H9 (cell line): ENCODE results near the gene SPATA6L. TPM values are rescaled to one million over a fixed set of nuclear protein-coding genes. Genes with fewer than 3 reads are reported as not detected.

Source experiments
- DNase-seq: peaks from one replicate; pipeline ENCODE4 v3.0.0-alpha.2; 2017
- H2AFZ ChIP-seq: one replicate; pipeline ENCODE4 v1.6.1; 2013; ENCODE audit warnings: mild to moderate bottlenecking, low read length, control low read depth, moderate library complexity
- H2AK5ac ChIP-seq: 2 replicates; pipeline ENCODE4 v1.6.1; 2013; ENCODE audit warnings: low read length, control low read depth, mixed read lengths; ENCODE audit not compliant: insufficient read length
- H2BK120ac ChIP-seq: one replicate; pipeline ENCODE4 v1.6.1; 2013; ENCODE audit warnings: low read depth, mild to moderate bottlenecking, low read length, control low read depth, inconsistent platforms; ENCODE audit not compliant: poor library complexity, severe bottlenecking
- H2BK12ac ChIP-seq: 2 replicates; pipeline ENCODE4 v1.6.1; 2013; ENCODE audit warnings: low read length, control low read depth, mixed read lengths, low read depth; ENCODE audit not compliant: insufficient read length
- H2BK15ac ChIP-seq: 2 replicates; pipeline ENCODE4 v1.6.1; 2013; ENCODE audit warnings: low read depth, low read length, control low read depth
- H2BK20ac ChIP-seq: one replicate; pipeline ENCODE4 v1.6.1; 2013; ENCODE audit warnings: low read depth, mild to moderate bottlenecking, low read length, control low read depth, inconsistent platforms; ENCODE audit not compliant: poor library complexity, severe bottlenecking
- H2BK5ac ChIP-seq: 2 replicates; pipeline ENCODE4 v1.6.1; 2013; ENCODE audit warnings: low read length, control low read depth, mixed read lengths; ENCODE audit not compliant: insufficient read length
- H3K14ac ChIP-seq: 2 replicates; pipeline ENCODE4 v1.6.1; 2013; ENCODE audit warnings: low read length, control low read depth; ENCODE audit not compliant: insufficient read depth
- H3K18ac ChIP-seq: 2 replicates; pipeline ENCODE4 v1.6.1; 2013; ENCODE audit warnings: low read depth, mild to moderate bottlenecking, mixed read lengths, low read length, control low read depth; ENCODE audit not compliant: insufficient read length
- H3K23ac ChIP-seq: 2 replicates; pipeline ENCODE4 v1.6.1; 2013; ENCODE audit warnings: low read length, control low read depth, mixed read lengths, low read depth; ENCODE audit not compliant: insufficient read length
- H3K23me2 ChIP-seq: 2 replicates; pipeline ENCODE4 v1.6.1; 2013; ENCODE audit warnings: low read depth, mild to moderate bottlenecking, mixed read lengths, low read length, control low read depth; ENCODE audit not compliant: insufficient read length, poor library complexity, severe bottlenecking
- H3K27ac ChIP-seq: 2 replicates; pipeline ENCODE4 v1.5.1; 2013; ENCODE audit warnings: low read length, control low read depth, mixed read lengths, low read depth; ENCODE audit not compliant: insufficient read length
- H3K27me3 ChIP-seq: 2 replicates; pipeline ENCODE4 v1.6.1; 2013; ENCODE audit warnings: low read length, control low read depth, inconsistent platforms; ENCODE audit not compliant: insufficient read depth
- H3K4ac ChIP-seq: 2 replicates; pipeline ENCODE4 v1.6.1; 2013; ENCODE audit warnings: low read depth, mild to moderate bottlenecking, control low read depth, inconsistent platforms, low read length, moderate library complexity
- H3K4me1 ChIP-seq: 2 replicates; pipeline ENCODE4 v1.6.1; 2013; ENCODE audit warnings: low read length, control low read depth, inconsistent platforms; ENCODE audit not compliant: insufficient read depth
- H3K4me2 ChIP-seq: 2 replicates; pipeline ENCODE4 v1.6.1; 2013; ENCODE audit warnings: low read length, control low read depth, mixed read lengths; ENCODE audit not compliant: insufficient read length, insufficient read depth
- H3K56ac ChIP-seq: 2 replicates; pipeline ENCODE4 v1.6.1; 2013; ENCODE audit warnings: low read depth, mild to moderate bottlenecking, mixed read lengths, low read length, control low read depth; ENCODE audit not compliant: insufficient read length
- H3K79me1 ChIP-seq: 2 replicates; pipeline ENCODE4 v1.6.1; 2013; ENCODE audit warnings: low read depth, mild to moderate bottlenecking, moderate library complexity, low read length, control low read depth, inconsistent platforms; ENCODE audit not compliant: insufficient read depth, poor library complexity, severe bottlenecking
- H3K79me2 ChIP-seq: 2 replicates; pipeline ENCODE4 v1.6.1; 2013; ENCODE audit warnings: low read length, control low read depth, inconsistent platforms; ENCODE audit not compliant: insufficient read depth
- H3K9ac ChIP-seq: 2 replicates; pipeline ENCODE4 v1.6.1; 2013; ENCODE audit warnings: low read length, control low read depth, mixed read lengths; ENCODE audit not compliant: insufficient read length; ENCODE audit errors: extremely low read depth
- H3K9me3 ChIP-seq: one replicate; pipeline ENCODE4 v1.6.1; 2013; ENCODE audit warnings: low read depth, low read length, inconsistent platforms; ENCODE audit not compliant: control insufficient read depth
- H3T11ph ChIP-seq: one replicate; pipeline ENCODE4 v1.6.1; 2013; ENCODE audit warnings: mild to moderate bottlenecking, low read length, control low read depth, inconsistent platforms
- H4K20me1 ChIP-seq: one replicate; pipeline ENCODE4 v1.6.1; 2013; ENCODE audit not compliant: control insufficient read depth, insufficient read length, insufficient read depth
- H4K5ac ChIP-seq: 2 replicates; pipeline ENCODE4 v1.6.1; 2013; ENCODE audit warnings: low read depth, mild to moderate bottlenecking, mixed read lengths, low read length, control low read depth; ENCODE audit not compliant: insufficient read length
- H4K8ac ChIP-seq: replicated peaks from 2 replicates; pipeline ENCODE4 v1.6.1; 2013; ENCODE audit warnings: low read length, control low read depth, mixed read lengths, low read depth; ENCODE audit not compliant: insufficient read length
- H4K91ac ChIP-seq: 2 replicates; pipeline ENCODE4 v1.6.1; 2013; ENCODE audit warnings: low read depth, mild to moderate bottlenecking, moderate library complexity, mixed read lengths, low read length, control low read depth; ENCODE audit not compliant: insufficient read length
- H3K27ac Mint-ChIP-seq, 3 experiments: 2 replicates in 2 of 3; 3 replicates in 1 of 3; pipeline ENCODE4 v1.8.0; 2020 to 2021; ENCODE audit warnings: mixed read lengths in 3 of 3, mild to moderate bottlenecking in 1 of 3, moderate library complexity in 1 of 3
- H3K27me3 Mint-ChIP-seq: 2 replicates; pipeline ENCODE4 v1.8.0; 2021; ENCODE audit warnings: low read depth, mild to moderate bottlenecking, moderate library complexity, mixed read lengths
- H3K36me3 Mint-ChIP-seq, 3 experiments: 2 replicates in 2 of 3; 3 replicates in 1 of 3; pipeline ENCODE4 v1.8.0; 2020 to 2021; ENCODE audit warnings: low read depth in 3 of 3, mixed read lengths in 3 of 3; ENCODE audit not compliant: insufficient read depth in 1 of 3
- H3K4me1 Mint-ChIP-seq, 2 experiments: 2 replicates each; pipeline ENCODE4 v1.8.0; 2020; ENCODE audit warnings: mixed read lengths in 2 of 2
- H3K4me3 Mint-ChIP-seq, 2 experiments: 2 replicates in 1 of 2; 3 replicates in 1 of 2; pipeline ENCODE4 v1.8.0; 2020 to 2021; ENCODE audit warnings: mild to moderate bottlenecking in 2 of 2, mixed read lengths in 2 of 2, moderate library complexity in 1 of 2
- H3K9me3 Mint-ChIP-seq, 2 experiments: 2 replicates in 1 of 2; 3 replicates in 1 of 2; pipeline ENCODE4 v1.8.0; 2020; ENCODE audit warnings: mild to moderate bottlenecking in 2 of 2, mixed read lengths in 2 of 2, moderate library complexity in 1 of 2
- WGBS: extraction: QIAGEN DNeasy Blood & Tissue Kit; methylation state at CpG from one replicate; pipeline ENCODE4 v1.1.7; 2013; ENCODE audit warnings: missing lambda C conversion rate, low lambda C conversion rate, mixed read lengths; ENCODE audit not compliant: insufficient read length; ENCODE audit errors: extremely low coverage; 5-methylcytosine and 5-hydroxymethylcytosine counted together
- total RNA-seq: library from RNA; stranded (reverse); gene quantifications from 2 replicates; pipeline ENCODE4 v1.2.1, GENCODE V29; 2021
- TF ChIP-seq, protein P1 (sequence below): fragments of 200-600 bp; sonication (generic); conservative IDR thresholded peaks from 3 replicates; pipeline ENCODE4 v1.8.0; 2021; ENCODE audit warnings: antibody characterized with exemption, mild to moderate bottlenecking

SPATA6L gene
- total RNA-seq, 1 experiment from 2014 or later: 0.87 TPM

DNA sequence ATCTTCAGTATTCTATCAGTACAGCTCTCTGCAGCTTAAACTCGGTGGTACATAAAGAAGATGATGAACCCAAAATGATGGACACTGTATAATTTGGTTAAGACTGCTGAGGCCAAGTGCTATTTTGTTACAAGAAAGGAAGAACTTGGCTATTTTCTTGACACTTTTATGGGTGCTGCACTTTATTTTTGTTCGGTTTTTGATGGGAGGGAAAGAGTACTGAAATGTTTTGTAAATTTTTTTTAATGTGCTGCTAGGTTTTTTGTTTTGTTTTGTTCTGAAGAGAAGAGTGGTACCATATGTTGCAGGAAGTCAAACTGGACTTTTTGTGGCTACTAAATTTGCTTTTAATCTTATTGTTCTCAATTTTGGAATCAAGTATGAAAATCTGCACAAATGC lies 39.7 kb upstream of the SPATA6L start:
- no peak overlapping the region for H3K18ac ChIP-seq
- no peak overlapping the region for H2BK5ac ChIP-seq
- no peak overlapping the region for H2BK20ac ChIP-seq
- no peaks in the 10 kb centered on the region for H3K79me2 ChIP-seq
- H3K27ac ChIP-seq: no peak overlapping the region
- H3K23me2 ChIP-seq: no peaks in the 10 kb centered on the region
- no peaks in the 10 kb centered on the region for H4K20me1 ChIP-seq
- no peaks in the 10 kb centered on the region for H3K27me3 ChIP-seq
- no peaks in the 10 kb centered on the region for H3K9me3 ChIP-seq
- no peak overlapping the region for H3K27ac Mint-ChIP-seq
- H2BK12ac ChIP-seq: no peak overlapping the region
- no peaks in the 10 kb centered on the region for H3K79me1 ChIP-seq
- no peaks in the 10 kb centered on the region for H3K9me3 Mint-ChIP-seq
- no peak overlapping the region for H3K14ac ChIP-seq
- H3K23ac ChIP-seq: no peak overlapping the region
- no peaks in the 10 kb centered on the region for H3K4me1 Mint-ChIP-seq
- no peak overlapping the region for H2BK120ac ChIP-seq
- H4K8ac ChIP-seq: no peak overlapping the region
- no peak overlapping the region for H4K5ac ChIP-seq
- peaks cover 5 to 40% (median 29%) of the 10 kb centered on the region in 3 experiments; a peak in 6 of 7 replicates for H3K36me3 Mint-ChIP-seq
- H2AK5ac ChIP-seq: no peak overlapping the region
- no peaks in the 10 kb centered on the region for H3K27me3 Mint-ChIP-seq
- no peak for DNase-seq
- H3K4me1 ChIP-seq: no peaks in the 10 kb centered on the region
- no peak overlapping the region for H3K9ac ChIP-seq
- no peak overlapping the region for H3K4me3 Mint-ChIP-seq
- WGBS: no CpG with 5 or more reads among the region's 2 CpGs
- H4K91ac ChIP-seq: no peak overlapping the region
- no peak overlapping the region for H3K4ac ChIP-seq
- TF ChIP-seq, protein P1, sequence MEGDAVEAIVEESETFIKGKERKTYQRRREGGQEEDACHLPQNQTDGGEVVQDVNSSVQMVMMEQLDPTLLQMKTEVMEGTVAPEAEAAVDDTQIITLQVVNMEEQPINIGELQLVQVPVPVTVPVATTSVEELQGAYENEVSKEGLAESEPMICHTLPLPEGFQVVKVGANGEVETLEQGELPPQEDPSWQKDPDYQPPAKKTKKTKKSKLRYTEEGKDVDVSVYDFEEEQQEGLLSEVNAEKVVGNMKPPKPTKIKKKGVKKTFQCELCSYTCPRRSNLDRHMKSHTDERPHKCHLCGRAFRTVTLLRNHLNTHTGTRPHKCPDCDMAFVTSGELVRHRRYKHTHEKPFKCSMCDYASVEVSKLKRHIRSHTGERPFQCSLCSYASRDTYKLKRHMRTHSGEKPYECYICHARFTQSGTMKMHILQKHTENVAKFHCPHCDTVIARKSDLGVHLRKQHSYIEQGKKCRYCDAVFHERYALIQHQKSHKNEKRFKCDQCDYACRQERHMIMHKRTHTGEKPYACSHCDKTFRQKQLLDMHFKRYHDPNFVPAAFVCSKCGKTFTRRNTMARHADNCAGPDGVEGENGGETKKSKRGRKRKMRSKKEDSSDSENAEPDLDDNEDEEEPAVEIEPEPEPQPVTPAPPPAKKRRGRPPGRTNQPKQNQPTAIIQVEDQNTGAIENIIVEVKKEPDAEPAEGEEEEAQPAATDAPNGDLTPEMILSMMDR: no peak
- H2AFZ ChIP-seq: no peak overlapping the region
- no peak overlapping the region for H3K56ac ChIP-seq
- H2BK15ac ChIP-seq: no peak overlapping the region
- H3T11ph ChIP-seq: no peak overlapping the region
- no peak overlapping the region for H3K4me2 ChIP-seq
